ENCODE results near the gene MAPK12. TPM values are rescaled to one million over a fixed set of nuclear protein-coding genes. Genes with fewer than 3 reads are reported as not detected.

The MAPK12 gene
- total RNA-seq, 1 experiment from 2014 or later: 86.7 TPM

DNA sequence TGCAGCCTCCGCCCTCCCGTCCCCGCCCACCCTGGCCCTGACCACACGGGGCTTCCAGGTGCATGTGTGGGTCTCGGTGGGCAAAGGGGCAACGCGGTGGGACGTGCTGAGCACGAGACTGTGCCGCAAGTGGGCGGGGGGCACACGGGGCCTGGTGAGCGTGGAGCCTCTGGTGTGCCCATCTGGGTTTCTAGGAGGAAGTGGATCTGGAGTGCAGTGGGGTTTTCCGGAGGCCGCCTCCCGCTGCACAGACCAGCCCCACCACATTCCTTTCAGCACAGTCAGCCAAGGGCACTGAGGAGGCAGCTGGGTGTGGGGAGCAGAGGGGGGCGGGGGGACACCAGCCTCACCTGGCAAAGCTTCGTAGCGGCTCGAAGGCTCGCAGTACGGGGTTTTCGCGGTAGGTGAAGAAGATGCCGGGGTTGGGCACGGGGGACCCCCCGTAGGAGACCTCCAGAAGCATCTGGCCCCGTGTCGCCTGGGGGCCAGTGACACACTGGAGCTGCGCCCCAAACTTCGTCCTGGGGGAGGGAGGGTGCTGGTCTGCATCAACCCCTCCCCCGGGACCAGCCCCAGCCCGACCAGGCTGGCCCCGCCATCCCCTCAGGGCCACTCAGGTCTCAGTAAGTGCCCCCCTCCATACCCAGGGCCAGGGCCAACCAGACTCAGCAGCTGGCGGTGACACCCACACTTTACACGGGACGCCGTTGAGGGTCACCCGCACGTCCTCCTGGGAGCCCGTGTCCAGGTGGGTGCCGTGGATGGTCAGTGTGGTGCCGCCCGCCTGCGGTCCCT is 21.1 kb upstream of the MAPK12 start:
- ChIA-PET POLR2A (interaction anchor here (1.1 to 1.7 kb wide), 3 partner anchors 10 to 21 kb away, joined by 3 to 6 read pairs (median 3); no protein-coding TSS in a partner anchor), RAD21 (ENCODE audit: low non-redundant PET in 1 of 2, low total read pairs in 2 of 2, uncharacterized antibody in 2 of 2, unreplicated experiment in 2 of 2) (no interaction called here), CTCF (no interaction called here)
- ATAC-seq (peak; percentile 86), DNase-seq (ENCODE audit: low read depth, low spot score) (peak; percentile 77)
- peak; percentile 98 for TF ChIP-seq SP1 (IDR thresholded peaks at IDR 0.05; ENCODE audit: low read depth)
- TF ChIP-seq, protein P1, sequence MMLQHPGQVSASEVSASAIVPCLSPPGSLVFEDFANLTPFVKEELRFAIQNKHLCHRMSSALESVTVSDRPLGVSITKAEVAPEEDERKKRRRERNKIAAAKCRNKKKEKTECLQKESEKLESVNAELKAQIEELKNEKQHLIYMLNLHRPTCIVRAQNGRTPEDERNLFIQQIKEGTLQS (IDR thresholded peaks at IDR 0.05): no peak
- no peak; the same call in 1 of the 2 replicates for TF ChIP-seq FOSL1 (IDR thresholded peaks at IDR 0.05; ENCODE audit: low read depth)
- TF ChIP-seq SIN3A (IDR thresholded peaks at IDR 0.05; ENCODE audit: low read depth): peak; percentile 72; the same call in 1 of the 2 replicates
- TF ChIP-seq, protein P2, sequence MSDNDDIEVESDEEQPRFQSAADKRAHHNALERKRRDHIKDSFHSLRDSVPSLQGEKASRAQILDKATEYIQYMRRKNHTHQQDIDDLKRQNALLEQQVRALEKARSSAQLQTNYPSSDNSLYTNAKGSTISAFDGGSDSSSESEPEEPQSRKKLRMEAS (IDR thresholded peaks at IDR 0.05): no peak; the same call in 1 of the 2 replicates
- TF ChIP-seq RAD21 (IDR thresholded peaks at IDR 0.05; ENCODE audit: low read depth): no peak
- no peak for TF ChIP-seq SRF (IDR thresholded peaks at IDR 0.05; ENCODE audit: low read depth)
- TF ChIP-seq ELF1 (IDR thresholded peaks at IDR 0.05; ENCODE audit: borderline replicate concordance, low read depth): no peak
- TF ChIP-seq, protein P3, sequence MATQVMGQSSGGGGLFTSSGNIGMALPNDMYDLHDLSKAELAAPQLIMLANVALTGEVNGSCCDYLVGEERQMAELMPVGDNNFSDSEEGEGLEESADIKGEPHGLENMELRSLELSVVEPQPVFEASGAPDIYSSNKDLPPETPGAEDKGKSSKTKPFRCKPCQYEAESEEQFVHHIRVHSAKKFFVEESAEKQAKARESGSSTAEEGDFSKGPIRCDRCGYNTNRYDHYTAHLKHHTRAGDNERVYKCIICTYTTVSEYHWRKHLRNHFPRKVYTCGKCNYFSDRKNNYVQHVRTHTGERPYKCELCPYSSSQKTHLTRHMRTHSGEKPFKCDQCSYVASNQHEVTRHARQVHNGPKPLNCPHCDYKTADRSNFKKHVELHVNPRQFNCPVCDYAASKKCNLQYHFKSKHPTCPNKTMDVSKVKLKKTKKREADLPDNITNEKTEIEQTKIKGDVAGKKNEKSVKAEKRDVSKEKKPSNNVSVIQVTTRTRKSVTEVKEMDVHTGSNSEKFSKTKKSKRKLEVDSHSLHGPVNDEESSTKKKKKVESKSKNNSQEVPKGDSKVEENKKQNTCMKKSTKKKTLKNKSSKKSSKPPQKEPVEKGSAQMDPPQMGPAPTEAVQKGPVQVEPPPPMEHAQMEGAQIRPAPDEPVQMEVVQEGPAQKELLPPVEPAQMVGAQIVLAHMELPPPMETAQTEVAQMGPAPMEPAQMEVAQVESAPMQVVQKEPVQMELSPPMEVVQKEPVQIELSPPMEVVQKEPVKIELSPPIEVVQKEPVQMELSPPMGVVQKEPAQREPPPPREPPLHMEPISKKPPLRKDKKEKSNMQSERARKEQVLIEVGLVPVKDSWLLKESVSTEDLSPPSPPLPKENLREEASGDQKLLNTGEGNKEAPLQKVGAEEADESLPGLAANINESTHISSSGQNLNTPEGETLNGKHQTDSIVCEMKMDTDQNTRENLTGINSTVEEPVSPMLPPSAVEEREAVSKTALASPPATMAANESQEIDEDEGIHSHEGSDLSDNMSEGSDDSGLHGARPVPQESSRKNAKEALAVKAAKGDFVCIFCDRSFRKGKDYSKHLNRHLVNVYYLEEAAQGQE (IDR thresholded peaks at IDR 0.05; ENCODE audit: low read depth): no peak
- peak; percentile 43 for TF ChIP-seq YY1 (IDR thresholded peaks at IDR 0.05; ENCODE audit: extremely low read depth, insufficient replicate concordance, low read depth, low read length)
- no peak for TF ChIP-seq EZH2phosphoT487 (IDR thresholded peaks at IDR 0.05; ENCODE audit: borderline replicate concordance)
- peak; percentile 94 for TF ChIP-seq JUND (IDR thresholded peaks at IDR 0.05)
- peak; percentile 74 for TF ChIP-seq POLR2AphosphoS5 (IDR thresholded peaks at IDR 0.05; ENCODE audit: low read depth, low read length)
- TF ChIP-seq, protein P4, sequence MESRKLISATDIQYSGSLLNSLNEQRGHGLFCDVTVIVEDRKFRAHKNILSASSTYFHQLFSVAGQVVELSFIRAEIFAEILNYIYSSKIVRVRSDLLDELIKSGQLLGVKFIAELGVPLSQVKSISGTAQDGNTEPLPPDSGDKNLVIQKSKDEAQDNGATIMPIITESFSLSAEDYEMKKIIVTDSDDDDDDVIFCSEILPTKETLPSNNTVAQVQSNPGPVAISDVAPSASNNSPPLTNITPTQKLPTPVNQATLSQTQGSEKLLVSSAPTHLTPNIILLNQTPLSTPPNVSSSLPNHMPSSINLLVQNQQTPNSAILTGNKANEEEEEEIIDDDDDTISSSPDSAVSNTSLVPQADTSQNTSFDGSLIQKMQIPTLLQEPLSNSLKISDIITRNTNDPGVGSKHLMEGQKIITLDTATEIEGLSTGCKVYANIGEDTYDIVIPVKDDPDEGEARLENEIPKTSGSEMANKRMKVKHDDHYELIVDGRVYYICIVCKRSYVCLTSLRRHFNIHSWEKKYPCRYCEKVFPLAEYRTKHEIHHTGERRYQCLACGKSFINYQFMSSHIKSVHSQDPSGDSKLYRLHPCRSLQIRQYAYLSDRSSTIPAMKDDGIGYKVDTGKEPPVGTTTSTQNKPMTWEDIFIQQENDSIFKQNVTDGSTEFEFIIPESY (IDR thresholded peaks at IDR 0.05; ENCODE audit: extremely low read depth, insufficient replicate concordance, low read length): peak; percentile 78
- no peak for TF ChIP-seq TCF7L2 (IDR thresholded peaks at IDR 0.05; ENCODE audit: borderline replicate concordance, extremely low read depth, insufficient read depth, insufficient read length)
- H2AFZ ChIP-seq (ENCODE audit: low read depth, low read length, poor library complexity, severe bottlenecking): no peak overlapping the region
- H3K4me2 ChIP-seq (ENCODE audit: low read length): peak overlapping the region; percentile 87
- peaks cover 22% of the 10 kb centered on the region; the same call in 1 of the 2 replicates for H3K79me2 ChIP-seq (ENCODE audit: insufficient read depth, low read length)
- H3K9me3 ChIP-seq (ENCODE audit: control insufficient read depth in 1 of 2, insufficient read depth in 1 of 2, low read depth in 1 of 2, low read length in 2 of 2): no peaks in the 10 kb centered on the region
- peak overlapping the region; percentile 62 for H3K9ac ChIP-seq (ENCODE audit: low read length)
- H3K27me3 ChIP-seq (ENCODE audit: insufficient read depth, low read length): no peaks in the 10 kb centered on the region
- intact Hi-C loops (cut with micrococcal nuclease): no loop called here
- H3K36me3 ChIP-seq (ENCODE audit: control insufficient read depth in 1 of 2, insufficient read depth in 2 of 2, low read length in 2 of 2): peaks cover 26 to 63% of the 10 kb centered on the region in 2 experiments
- no peaks in the 10 kb centered on the region for H4K20me1 ChIP-seq (ENCODE audit: insufficient read depth)
- peak overlapping the region; percentile 96 for H3K27ac ChIP-seq (ENCODE audit: low read depth, low read length)
- H3K9me2 ChIP-seq (ENCODE audit: insufficient read depth): no peaks in the 10 kb centered on the region
- H3K4me1 ChIP-seq (ENCODE audit: control insufficient read depth in 1 of 2, insufficient read depth in 2 of 2, low read length in 2 of 2): peaks cover 20 to 28% of the 10 kb centered on the region in 2 experiments
- no TSS peak for BruUV-seq (replicated peaks)
- peak overlapping the region; percentile 26 to 53 for H3K4me3 ChIP-seq (replicated peaks in 1 of 2; ENCODE audit: low read depth in 1 of 2, low read length in 2 of 2)
